Activated T-cell treated with anti-CD3 and anti-CD28 coated beads for 4 hours (primary cell): Measurements from ENCODE around the gene INTU.

Source experiments
- DNase-seq: peaks from one replicate; pipeline ENCODE4 v3.0.0-alpha.2; 2020

The INTU gene

GRCh38 chr4:127759228-127759820 lies 126.6 kb downstream of the INTU start:
- DNase-seq: no peak

- DNase-seq: no peak
Measured at GRCh38 chr4:127759893-127760292, 127.1 kb downstream of the INTU start.

DNA sequence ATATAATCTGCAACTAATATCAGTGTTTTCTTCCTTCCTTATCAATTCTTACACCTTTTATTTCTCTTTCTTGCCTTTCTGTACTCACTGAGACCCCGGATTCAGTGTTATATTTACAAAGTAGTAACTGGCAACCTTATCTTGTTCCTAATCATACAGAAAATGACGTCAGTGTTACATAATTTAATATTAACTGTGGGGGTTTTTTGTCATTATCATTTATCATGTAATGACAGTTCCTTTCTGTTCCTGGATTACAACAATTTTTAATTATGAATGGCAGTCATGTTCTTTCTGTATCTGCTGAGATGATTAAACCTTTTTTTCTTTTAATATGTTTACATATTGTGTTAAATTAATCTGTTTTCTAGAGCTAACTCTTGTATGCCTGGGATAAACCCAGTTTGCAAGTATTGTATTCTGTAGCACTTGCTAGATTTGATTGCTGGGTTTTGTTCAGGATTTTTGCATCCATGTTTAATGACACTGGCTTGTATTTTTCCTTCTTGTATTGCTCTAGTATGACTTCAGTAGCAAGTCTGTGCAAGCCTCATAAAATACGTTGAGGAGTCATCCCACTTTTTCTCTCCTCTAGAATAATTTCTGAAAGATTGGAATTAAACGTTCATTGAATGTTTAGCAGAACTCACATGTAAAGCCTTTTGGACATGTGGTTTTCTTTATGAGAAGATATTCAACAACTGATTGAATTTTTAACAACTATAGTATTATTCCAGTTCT lies 138.9 kb downstream of the INTU start:
- no peak for DNase-seq

DNA sequence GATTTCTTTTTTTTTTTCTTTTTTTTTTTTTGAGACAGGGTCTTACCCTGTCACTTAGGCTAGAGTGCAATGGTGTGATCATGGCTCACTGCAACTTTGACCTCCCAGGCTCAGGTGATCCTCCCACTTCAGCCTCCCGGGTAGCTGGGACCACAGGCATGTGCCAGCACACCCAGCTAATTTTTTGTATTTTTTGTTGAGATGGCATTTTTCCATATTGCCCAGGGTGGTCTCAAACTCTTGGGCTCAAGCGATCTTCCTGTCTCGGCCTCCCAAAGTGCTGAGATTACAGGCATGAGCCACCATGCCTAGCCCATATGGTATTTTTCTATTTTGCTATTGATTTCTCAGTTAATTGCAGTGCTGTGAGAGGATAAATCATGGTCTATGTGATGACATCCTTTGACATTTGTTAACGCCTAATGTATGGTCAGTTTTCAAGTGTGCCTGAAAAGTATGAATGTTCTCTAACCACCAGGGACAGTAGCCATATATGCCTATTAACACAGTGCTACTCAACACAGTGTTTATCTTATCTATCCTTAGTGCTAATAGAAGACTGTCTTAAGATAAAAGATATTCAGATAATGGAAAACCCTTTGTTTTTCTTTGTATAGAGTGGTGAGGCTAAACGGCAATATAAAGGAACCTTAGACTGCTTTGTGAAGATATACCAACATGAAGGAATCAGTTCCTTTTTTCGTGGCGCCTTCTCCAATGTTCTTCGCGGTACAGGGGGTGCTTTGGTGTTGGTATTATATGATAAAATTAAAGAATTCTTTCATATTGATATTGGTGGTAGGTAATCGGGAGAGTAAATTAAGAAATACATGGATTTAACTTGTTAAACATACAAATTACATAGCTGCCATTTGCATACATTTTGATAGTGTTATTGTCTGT lies 140.3 kb downstream of the INTU start:
- DNase-seq: no peak

- no peak for DNase-seq
Measured at GRCh38 chr4:127775843-127776242, 143.1 kb downstream of the INTU start.
